HG02943 (cell line): ENCODE results near the gene PRDX4.
"Not testable (repeated sequence)": the region's sequence is repeated elsewhere in the genome, so short reads cannot be mapped to it uniquely, and the experiment has no call there.

Experiments used
- ATAC-seq: cut with Tn5 transposase; IDR thresholded peaks from one replicate; pipeline ENCODE4 v1.9.1; 2021; ENCODE audit warnings: mild to moderate bottlenecking, low read depth, moderate library complexity; ENCODE audit not compliant: unreplicated experiment

PRDX4 gene

GRCh38 chrX:23667239-23668177, at the start of gene PRDX4:
PRDX4 (plus strand) TSS chrX:23667493; CDS start chrX:23667571, 78 bp downstream.
- ATAC-seq: peak; percentile 56

- no peak for ATAC-seq
Observed at GRCh38 chrX:23621621-23622265, 45.5 kb upstream of the PRDX4 start.

- ATAC-seq: no peak
Observed at GRCh38 chrX:23623797-23624196, 43.5 kb upstream of the PRDX4 start.

GRCh38 chrX:23626651-23627050, 40.6 kb upstream of the PRDX4 start:
- no peak for ATAC-seq

- ATAC-seq: no peak
Observed at GRCh38 chrX:23628131-23628530, 39.2 kb upstream of the PRDX4 start.

- ATAC-seq: no peak
Observed at GRCh38 chrX:23631136-23631535, 36.2 kb upstream of the PRDX4 start.

- ATAC-seq: no peak
Observed at GRCh38 chrX:23633834-23634580, 33.3 kb upstream of the PRDX4 start.

GRCh38 chrX:23637187-23637586, 30.1 kb upstream of the PRDX4 start:
- ATAC-seq: peak; percentile 80

- no peak for ATAC-seq
Observed at GRCh38 chrX:23643020-23643419, 24.3 kb upstream of the PRDX4 start.

- no peak for ATAC-seq
Observed at GRCh38 chrX:23644744-23645143, 22.5 kb upstream of the PRDX4 start.

- ATAC-seq: no peak
Observed at GRCh38 chrX:23656091-23656490, 11.2 kb upstream of the PRDX4 start.

- ATAC-seq: no peak
Observed at GRCh38 chrX:23656684-23657083, 10.6 kb upstream of the PRDX4 start.

GRCh38 chrX:23659339-23659738, 8.0 kb upstream of the PRDX4 start:
- ATAC-seq: no peak

GRCh38 chrX:23660083-23660765, 7.1 kb upstream of the PRDX4 start:
- ATAC-seq: not testable (repeated sequence)

- no peak for ATAC-seq
Observed at GRCh38 chrX:23660766-23661132, 6.5 kb upstream of the PRDX4 start.

GRCh38 chrX:23661671-23662070, 5.6 kb upstream of the PRDX4 start:
- ATAC-seq: no peak

- no peak for ATAC-seq
Observed at GRCh38 chrX:23662187-23662586, 5.1 kb upstream of the PRDX4 start.

GRCh38 chrX:23662853-23663252, 4.4 kb upstream of the PRDX4 start:
- ATAC-seq: no peak

- no peak for ATAC-seq
Observed at GRCh38 chrX:23664496-23664895, 2.8 kb upstream of the PRDX4 start.

- ATAC-seq: no peak
Observed at GRCh38 chrX:23666282-23666681, 1.0 kb upstream of the PRDX4 start.

GRCh38 chrX:23668335-23668734, 1.0 kb downstream of the PRDX4 start:
- ATAC-seq: peak; percentile 44
